ENCODE data around the gene BIRC2.
"Not testable (repeated sequence)": the region's sequence is repeated elsewhere in the genome, so short reads cannot be mapped to it uniquely, and the experiment has no call there.

GRCh38 chr11:102374633-102375424 is 27.8 kb downstream of the BIRC2 start:
- not testable (repeated sequence) for TF ChIP-seq EZH2 (IDR thresholded peaks at IDR 0.05; ENCODE audit: insufficient read depth, poor library complexity, severe bottlenecking); EZH2phosphoT487 (IDR thresholded peaks at IDR 0.05; ENCODE audit: insufficient read depth, low read depth)
